B cell (primary cell): ENCODE results near the gene URGCP.
"Not testable (repeated sequence)": the region's sequence is repeated elsewhere in the genome, so short reads cannot be mapped to it uniquely, and the experiment has no call there.

ENCODE experiments used
- EZH2 ChIP-seq: IDR thresholded peaks from 2 replicates; pipeline ENCODE4 v1.6.1; 2012; ENCODE audit warnings: borderline replicate concordance, low read depth, mild to moderate bottlenecking, moderate library complexity, low read length; ENCODE audit not compliant: insufficient read depth, poor library complexity, severe bottlenecking
- TF ChIP-seq, protein P1 (sequence below): fragments of 200-600 bp; IDR thresholded peaks from one replicate; pipeline ENCODE4 v1.8.0; 2022; ENCODE audit warnings: antibody characterized with exemption, mild to moderate bottlenecking

DNA sequence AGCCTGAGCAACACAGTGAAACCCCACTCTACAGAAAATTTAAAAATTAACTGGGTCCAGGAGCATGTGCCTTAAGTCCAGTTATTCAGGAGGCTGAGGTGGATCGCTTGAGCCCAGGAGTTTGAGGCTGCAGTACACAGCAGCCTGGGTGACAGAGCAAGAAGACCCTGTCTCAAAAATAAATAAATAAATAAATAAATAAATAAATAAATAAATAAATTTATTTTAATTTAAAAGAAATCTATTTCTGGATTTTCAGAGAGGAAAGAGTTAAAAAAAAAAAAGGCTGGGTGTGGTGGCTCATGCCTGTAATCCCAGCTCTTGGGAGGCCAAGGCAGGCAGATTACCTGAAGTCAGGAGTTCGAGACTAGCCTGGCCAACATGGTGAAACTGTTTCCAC lies 7.8 kb downstream of the URGCP start:
- TF ChIP-seq, protein P1, sequence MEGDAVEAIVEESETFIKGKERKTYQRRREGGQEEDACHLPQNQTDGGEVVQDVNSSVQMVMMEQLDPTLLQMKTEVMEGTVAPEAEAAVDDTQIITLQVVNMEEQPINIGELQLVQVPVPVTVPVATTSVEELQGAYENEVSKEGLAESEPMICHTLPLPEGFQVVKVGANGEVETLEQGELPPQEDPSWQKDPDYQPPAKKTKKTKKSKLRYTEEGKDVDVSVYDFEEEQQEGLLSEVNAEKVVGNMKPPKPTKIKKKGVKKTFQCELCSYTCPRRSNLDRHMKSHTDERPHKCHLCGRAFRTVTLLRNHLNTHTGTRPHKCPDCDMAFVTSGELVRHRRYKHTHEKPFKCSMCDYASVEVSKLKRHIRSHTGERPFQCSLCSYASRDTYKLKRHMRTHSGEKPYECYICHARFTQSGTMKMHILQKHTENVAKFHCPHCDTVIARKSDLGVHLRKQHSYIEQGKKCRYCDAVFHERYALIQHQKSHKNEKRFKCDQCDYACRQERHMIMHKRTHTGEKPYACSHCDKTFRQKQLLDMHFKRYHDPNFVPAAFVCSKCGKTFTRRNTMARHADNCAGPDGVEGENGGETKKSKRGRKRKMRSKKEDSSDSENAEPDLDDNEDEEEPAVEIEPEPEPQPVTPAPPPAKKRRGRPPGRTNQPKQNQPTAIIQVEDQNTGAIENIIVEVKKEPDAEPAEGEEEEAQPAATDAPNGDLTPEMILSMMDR = not testable (repeated sequence)
- not testable (repeated sequence) for TF ChIP-seq EZH2
